K562 (cell line): ENCODE measurements around the gene TP63. TPM values are rescaled to one million over a fixed set of nuclear protein-coding genes. Genes with fewer than 3 reads are reported as not detected.

ENCODE experiments used
- ATAC-seq: fragments of 200-7000 bp; cut with Tn5 transposase; 3 replicates; pipeline ENCODE4 v1.9.1; 2020; ENCODE audit warnings: moderate library complexity
- BruUV-seq: library from RNA; stranded (reverse); fragments of 400-500 nt; replicated peaks from 2 replicates; lab custom pipeline; 2021; lab: Mats Ljungman, UMichigan
- CTCF ChIA-PET: fragments of 300-600 bp; formaldehyde crosslinking; extraction: SDS; loops from one replicate; lab custom pipeline; 2021; ENCODE audit warnings: low intra/inter-chr PET ratio; lab: Yijun Ruan, JAX
- POLR2A ChIA-PET: fragments of 300-600, 350-650 bp; sonication (Branson Sonifier 250); formaldehyde crosslinking; extraction: SDS; loops from one replicate; lab custom pipeline; 2021; ENCODE audit warnings: antibody characterized with exemption, inconsistent platforms; lab: Yijun Ruan, JAX
- DNase-seq, 4 experiments: peaks; one replicate each; pipeline versions ENCODE4 v3.0.0 to v3.0.0-alpha.2; 2011 to 2018; ENCODE audit warnings: low spot score in 3 of 4, mixed read lengths in 3 of 4; ENCODE audit errors: extremely low read depth in 1 of 4
- FAIRE-seq: peaks from 2 replicates; lab custom pipeline; 2011; peaks lifted over from hg19 to GRCh38; lab: Jason Lieb, UNC
- H2AFZ ChIP-seq: 2 replicates; pipeline ENCODE4 v1.6.0; 2011; ENCODE audit warnings: low read depth, low read length, control low read depth, inconsistent platforms
- H3K27ac ChIP-seq: fragments of 200-600 bp; 3 replicates; pipeline ENCODE4 v1.8.0; 2011; ENCODE audit warnings: low read depth, mild to moderate bottlenecking, control low read depth, inconsistent platforms, low read length, moderate library complexity, mixed read lengths; ENCODE audit errors: extremely low read depth
- H3K27me3 ChIP-seq, 2 experiments: fragments of 300-600 bp in 1 of 2; 2 replicates in 1 of 2; 3 replicates in 1 of 2; pipeline versions ENCODE4 v1.6.0 to v1.8.0; 2011; ENCODE audit warnings: inconsistent platforms in 2 of 2, low read length in 2 of 2, mild to moderate bottlenecking in 1 of 2, mixed read lengths in 1 of 2, moderate library complexity in 1 of 2; ENCODE audit not compliant: control insufficient read depth in 2 of 2, insufficient read depth in 2 of 2
- H3K36me3 ChIP-seq: fragments of 300-600 bp; 3 replicates; pipeline ENCODE4 v1.8.0; 2011; ENCODE audit warnings: mild to moderate bottlenecking, low read length, inconsistent platforms; ENCODE audit not compliant: control insufficient read depth, insufficient read depth
- H3K4me1 ChIP-seq, 2 experiments: fragments of 200-600 bp in 1 of 2; replicated peaks in 1 of 2; 2 replicates in 1 of 2; 3 replicates in 1 of 2; pipeline versions ENCODE4 v1.5.1 to v1.8.0; 2011; ENCODE audit warnings: inconsistent platforms in 2 of 2, low read length in 2 of 2, mild to moderate bottlenecking in 1 of 2, mixed read lengths in 1 of 2, moderate library complexity in 1 of 2; ENCODE audit not compliant: control insufficient read depth in 2 of 2, insufficient read depth in 2 of 2
- H3K4me2 ChIP-seq: 2 replicates; pipeline ENCODE4 v1.6.1; 2011; ENCODE audit warnings: low read length, control low read depth, inconsistent platforms, mixed read lengths; ENCODE audit not compliant: insufficient read depth
- H3K4me3 ChIP-seq: fragments of 200-600 bp; sonication (generic), shearing (Covaris generic); 2 replicates; pipeline ENCODE4 v1.5.1; 2016; ENCODE audit warnings: control low read depth, inconsistent platforms
- H3K79me2 ChIP-seq: fragments of 200-600 bp; 3 replicates; pipeline ENCODE4 v1.8.0; 2011; ENCODE audit warnings: low read length, inconsistent platforms; ENCODE audit not compliant: control insufficient read depth, insufficient read depth
- H3K9ac ChIP-seq, 2 experiments: 2 replicates each; pipeline versions ENCODE4 v1.6.0 to v1.6.1; 2011; ENCODE audit warnings: low read depth in 2 of 2, low read length in 2 of 2, control low read depth in 1 of 2, inconsistent platforms in 1 of 2, mild to moderate bottlenecking in 1 of 2, mixed read lengths in 1 of 2; ENCODE audit not compliant: insufficient read depth in 1 of 2
- H3K9me1 ChIP-seq: one replicate; pipeline ENCODE4 v1.6.0; 2011; ENCODE audit warnings: inconsistent platforms, mild to moderate bottlenecking, low read length, moderate library complexity; ENCODE audit not compliant: control insufficient read depth, insufficient read depth
- H3K9me3 ChIP-seq: replicated peaks from 2 replicates; pipeline ENCODE4 v1.5.1; 2011; ENCODE audit warnings: low read depth, low read length, inconsistent platforms; ENCODE audit not compliant: control insufficient read depth, insufficient read depth
- H4K20me1 ChIP-seq: replicated peaks from 2 replicates; pipeline ENCODE4 v1.6.1; 2011; ENCODE audit warnings: low read length, inconsistent platforms, mixed read lengths; ENCODE audit not compliant: control insufficient read depth, insufficient read depth
- BHLHE40 ChIP-seq: IDR thresholded peaks from 2 replicates; pipeline ENCODE4 v1.6.1; 2011; ENCODE audit warnings: low read length, improper control_type of control experiment
- ELF2 ChIP-seq: fragments of 250-450 bp; sonication (Bioruptor Pico); IDR thresholded peaks from 2 replicates; pipeline ENCODE4 v1.5.0; 2021; ENCODE audit warnings: mild to moderate bottlenecking
- MTF1 ChIP-seq: fragments of 250-450 bp; sonication (Bioruptor Pico); IDR thresholded peaks from 2 replicates; pipeline ENCODE4 v1.9.0; 2021; ENCODE audit warnings: moderate library complexity, mild to moderate bottlenecking, inconsistent platforms, borderline replicate concordance
- RAD21 ChIP-seq, 2 experiments: fragments of 250-450 bp in 1 of 2; fragments of 450-650 bp in 1 of 2; sonication (Bioruptor Pico) in 1 of 2; formaldehyde crosslinking in 1 of 2; IDR thresholded peaks in 1 of 2; conservative IDR thresholded peaks in 1 of 2; 2 replicates each; pipeline versions ENCODE4 v1.4.0 to v1.8.0; 2020 to 2022; ENCODE audit warnings: mild to moderate bottlenecking in 2 of 2, moderate library complexity in 1 of 2
- STAT5B ChIP-seq: fragments of 250-450 bp; sonication (Bioruptor Pico); IDR thresholded peaks from 2 replicates; pipeline ENCODE4 v1.8.0; 2021; ENCODE audit warnings: mild to moderate bottlenecking, inconsistent platforms
- SUPT5H ChIP-seq: fragments of 450-650 bp; IDR thresholded peaks from 2 replicates; pipeline ENCODE4 v1.6.1; 2016
- USF2 ChIP-seq: sonication (generic); formaldehyde crosslinking; IDR thresholded peaks from 2 replicates; pipeline ENCODE4 v1.5.0; 2020; ENCODE audit warnings: missing genetic modification reagents
- ZBTB49 ChIP-seq: sonication (generic); formaldehyde crosslinking; IDR thresholded peaks from 2 replicates; pipeline ENCODE4 v1.8.0; 2022; ENCODE audit warnings: missing genetic modification reagents, mild to moderate bottlenecking, borderline replicate concordance
- ZNF175 ChIP-seq: fragments of 200-800 bp; sonication (Bioruptor generic); IDR thresholded peaks from 2 replicates; pipeline ENCODE4 v1.6.1; 2016; ENCODE audit warnings: low read depth, mild to moderate bottlenecking, missing genetic modification characterization, missing compliant biosample characterization
- ZNF318 ChIP-seq, 2 experiments: fragments of 450-650 bp; IDR thresholded peaks; 2 replicates each; pipeline ENCODE4 v1.6.1; 2016; ENCODE audit warnings: mild to moderate bottlenecking in 2 of 2, borderline replicate concordance in 1 of 2, low read depth in 1 of 2, moderate library complexity in 1 of 2
- ZNF57 ChIP-seq: fragments of 450-650 bp; formaldehyde crosslinking; IDR thresholded peaks from 2 replicates; pipeline ENCODE4 v1.4.0; 2020; ENCODE audit warnings: mild to moderate bottlenecking, moderate library complexity
- ZNF778 ChIP-seq: fragments of 450-650 bp; formaldehyde crosslinking; IDR thresholded peaks from 2 replicates; pipeline ENCODE4 v1.4.0; 2020; ENCODE audit warnings: mild to moderate bottlenecking, moderate library complexity
- WGBS: fragments of 100-300 bp; shearing (Covaris generic); methylation state at CpG from one replicate; pipeline ENCODE4 v1.1.6; 2016; ENCODE audit warnings: low coverage, mixed read lengths; ENCODE audit not compliant: insufficient coverage; ENCODE audit errors: missing lambda C conversion rate; 5-methylcytosine and 5-hydroxymethylcytosine counted together
- in situ Hi-C: fragments of 300-500 bp; cut with MboI; formaldehyde crosslinking; loops from 4 replicates; pipeline ENCODE4 v1.15.0; 2018; ENCODE audit warnings: inconsistent platforms, mixed read lengths
- intact Hi-C: fragments of 100-400 bp; cut with micrococcal nuclease; formaldehyde crosslinking; loops from 2 replicates; pipeline ENCODE4 v1.14.2; 2022
- polyA plus RNA-seq, 8 experiments: library from polyadenylated mRNA; depleted of rRNA in 4 of 8; stranded (reverse) in 5 of 8; unstranded in 3 of 8; fragments of >200 nt; fragmentation: Nextera tagmentation in 2 of 8; fragmentation: Illumina TruSeq in 1 of 8; extraction: Ambion mirVana in 2 of 8; extraction: Trizol in 1 of 8; gene quantifications; 2 replicates each; pipeline versions ENCODE4 v1.2.1 to v1.2.3, GENCODE V29; 2011 to 2014; ENCODE audit warnings: inconsistent platforms in 1 of 8, missing spikeins in 1 of 8
- total RNA-seq, 7 experiments: library from RNA; depleted of rRNA in 6 of 7; stranded (reverse); fragments of >200 nt in 6 of 7; fragmentation: Illumina TruSeq in 2 of 7; extraction: Trizol in 2 of 7; gene quantifications; 2 replicates each; pipeline versions ENCODE4 v1.2.1 to v1.2.3, GENCODE V29; 2011 to 2021; ENCODE audit warnings: low replicate concordance in 1 of 7

The TP63 gene
- total and polyA plus RNA-seq, 9 of the 15 experiments (the other 6 are each of a cell fraction or from before 2014, with no cell fraction given), result 0.32 to 1.4 (median 0.50) TPM

- no peaks in the 10 kb centered on the region for H3K4me1 ChIP-seq
- no peaks in the 10 kb centered on the region for H3K9me1 ChIP-seq
- in situ Hi-C loops, result no loop called here
- intact Hi-C loops, result no loop called here
- no peak overlapping the region for H3K4me2 ChIP-seq
- DNase-seq, result no peak
- no peak overlapping the region for H3K27ac ChIP-seq
- H3K36me3 ChIP-seq, result no peaks in the 10 kb centered on the region
- no peaks in the 10 kb centered on the region for H3K9me3 ChIP-seq
- H3K79me2 ChIP-seq, result no peaks in the 10 kb centered on the region
- no peaks in the 10 kb centered on the region for H4K20me1 ChIP-seq
- BruUV-seq, result no TSS peak
- POLR2A ChIA-PET, result no interaction called here
- no peaks in the 10 kb centered on the region for H3K27me3 ChIP-seq
- no peak for ATAC-seq
- H3K9ac ChIP-seq, result no peak overlapping the region
- WGBS, result 0% methylated on average over 2 of the region's 2 CpGs
- H2AFZ ChIP-seq, result no peak overlapping the region
- CTCF ChIA-PET, result no interaction called here
- H3K4me3 ChIP-seq, result no peak overlapping the region
- FAIRE-seq, result no peak
- TF ChIP-seq BHLHE40 (no peak), MTF1 (CRISPR knock-in tag) (no peak), STAT5B (CRISPR knock-in tag) (no peak), ZBTB49 (CRISPR knock-in tag) (no peak), SUPT5H (no peak), USF2 (no peak), ELF2 (CRISPR knock-in tag) (no peak), RAD21 (CRISPR knock-in tag; conservative IDR thresholded peaks at IDR 0.05 in 1 of 2, IDR thresholded peaks at IDR 0.05 in 1 of 2) (no peak), ZNF57 (CRISPR knock-in tag) (no peak), ZNF778 (CRISPR knock-in tag) (no peak), ZNF175 (CRISPR knock-in tag) (no peak), ZNF318 (IDR thresholded peaks at IDR 0.05; ENCODE audit: borderline replicate concordance in 1 of 2, low read depth in 1 of 2) (no peak)
Measured at GRCh38 chr3:189698811-189699210, 67.6 kb downstream of the TP63 start.
